ENCODE measurements around the gene GRK5. TPM values are rescaled to one million over a fixed set of nuclear protein-coding genes. Genes with fewer than 3 reads are reported as not detected.

GRK5 gene
- total and polyA plus RNA-seq, 5 donors from 2014 or later, result 5.1 to 46.4 (median 14.5) TPM

DNA sequence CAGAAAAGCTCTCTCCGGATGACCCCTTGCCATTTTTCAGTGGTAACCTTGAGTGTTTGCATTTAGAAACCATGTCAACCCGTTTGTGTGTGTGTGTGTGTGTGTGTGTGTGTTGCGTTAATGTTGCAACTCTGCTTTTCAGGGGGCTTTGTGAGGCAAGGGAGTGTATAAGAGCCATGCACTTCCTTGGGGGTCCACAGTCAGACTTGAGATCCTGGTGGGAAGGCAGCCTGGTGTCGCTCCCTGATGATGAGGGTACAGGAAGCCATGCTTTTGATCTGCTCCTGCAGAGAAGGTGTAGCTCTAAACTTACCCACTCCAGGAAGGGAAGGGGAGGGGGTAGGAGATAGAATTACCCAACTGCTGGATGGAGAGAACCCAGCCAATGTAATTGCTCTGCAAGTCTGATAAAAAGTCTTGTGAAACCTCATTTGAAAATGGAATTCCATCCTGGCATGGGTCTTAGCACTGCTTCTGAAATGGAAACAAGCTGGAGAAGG is 10.7 kb downstream of the GRK5 start:
- H3K36me3 Mint-ChIP-seq, result peaks cover 4% of the 10 kb centered on the region
- no peak overlapping the region for H3K4me3 ChIP-seq (ENCODE audit: low read depth, low read length)
- peak overlapping the region in 1 of 4 donors; percentile 38 for H3K4me3 Mint-ChIP-seq
- H3K36me3 ChIP-seq (ENCODE audit: control insufficient read depth, insufficient read depth, low read length), result no peaks in the 10 kb centered on the region
- no peaks in the 10 kb centered on the region for H3K27me3 Mint-ChIP-seq
- H3K4me1 ChIP-seq (ENCODE audit: control insufficient read depth, insufficient read depth, low read length, poor library complexity, severe bottlenecking), result peaks cover 14% of the 10 kb centered on the region
- no peak overlapping the region for H3K27ac Mint-ChIP-seq
- H3K27me3 ChIP-seq (ENCODE audit: control insufficient read depth, insufficient read depth, low read length), result no peaks in the 10 kb centered on the region
- H3K9me3 ChIP-seq (ENCODE audit: control insufficient read depth in 2 of 2, low read length in 2 of 2), result no peaks in the 10 kb centered on the region
- H3K9me3 Mint-ChIP-seq, result no peaks in the 10 kb centered on the region
- ATAC-seq (ENCODE audit: low read depth in 2 of 2) (no peak), DNase-seq (no peak)
- H3K4me1 Mint-ChIP-seq, result peaks cover 22 to 62% (median 30%) of the 10 kb centered on the region in 4 donors
- no peak overlapping the region for H3K27ac ChIP-seq (ENCODE audit: insufficient read depth, low read length, poor library complexity, severe bottlenecking)

DNA sequence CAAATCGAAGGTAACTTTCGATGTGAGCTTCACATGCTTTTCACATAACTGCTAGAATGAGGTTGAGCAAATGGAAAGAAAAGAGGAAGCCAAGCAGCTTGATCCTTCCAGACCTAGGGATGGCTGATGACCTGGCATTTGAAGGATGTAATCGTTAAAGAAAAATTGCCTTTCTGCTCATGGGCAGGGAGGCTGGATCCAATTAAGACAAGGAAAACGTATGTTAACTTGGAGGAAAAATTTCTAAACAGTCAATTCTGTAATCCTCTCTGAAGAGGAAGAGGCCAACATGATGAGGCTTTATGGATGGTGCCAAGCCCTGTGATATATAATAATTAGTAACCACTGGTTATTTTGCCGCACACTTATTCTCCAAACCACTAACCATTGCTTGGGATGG is 12.5 kb downstream of the GRK5 start:
- Mint-ChIP-seq H3K27me3 (no peaks in the 10 kb centered on the region), H3K4me1 (peaks cover 22 to 56% (median 26%) of the 10 kb centered on the region in 4 donors), H3K27ac (no peak overlapping the region), H3K4me3 (no peak overlapping the region), H3K36me3 (peaks cover 4% of the 10 kb centered on the region), H3K9me3 (no peaks in the 10 kb centered on the region)
- ATAC-seq (ENCODE audit: low read depth in 2 of 2) (no peak), DNase-seq (no peak)
- Histone ChIP-seq H3K4me1 (ENCODE audit: control insufficient read depth, insufficient read depth, low read length, poor library complexity, severe bottlenecking) (no peaks in the 10 kb centered on the region), H3K9me3 (ENCODE audit: control insufficient read depth in 2 of 2, low read length in 2 of 2) (no peaks in the 10 kb centered on the region), H3K36me3 (ENCODE audit: control insufficient read depth, insufficient read depth, low read length) (no peaks in the 10 kb centered on the region), H3K27me3 (ENCODE audit: control insufficient read depth, insufficient read depth, low read length) (no peaks in the 10 kb centered on the region), H3K27ac (ENCODE audit: insufficient read depth, low read length, poor library complexity, severe bottlenecking) (no peak overlapping the region), H3K4me3 (ENCODE audit: low read depth, low read length) (no peak overlapping the region)

DNA sequence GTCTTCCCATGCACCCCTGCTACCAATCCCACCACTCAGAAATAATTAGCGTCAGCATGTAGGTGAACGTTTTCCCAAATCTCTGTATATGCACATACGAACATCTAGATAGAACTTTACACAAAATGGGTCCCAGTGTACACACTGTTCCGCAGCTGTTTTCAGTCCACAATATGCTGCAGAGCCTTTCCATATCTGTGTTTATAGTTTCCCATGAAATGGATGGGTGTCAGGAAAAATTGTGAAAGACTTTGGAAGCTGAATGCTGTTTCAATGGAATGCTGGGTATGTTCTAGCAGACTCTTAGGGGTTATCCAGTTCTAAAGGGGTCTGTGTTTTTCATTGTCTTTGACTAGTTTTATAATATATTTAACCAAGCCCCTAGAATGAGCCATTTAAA is 13.8 kb downstream of the GRK5 start:
- H3K27me3 ChIP-seq (ENCODE audit: control insufficient read depth, insufficient read depth, low read length), result no peaks in the 10 kb centered on the region
- no peaks in the 10 kb centered on the region for H3K27me3 Mint-ChIP-seq
- H3K9me3 ChIP-seq (ENCODE audit: control insufficient read depth in 2 of 2, low read length in 2 of 2), result no peaks in the 10 kb centered on the region
- no peak overlapping the region for H3K4me3 ChIP-seq (ENCODE audit: low read depth, low read length)
- H3K4me1 Mint-ChIP-seq, result peaks cover 16 to 49% (median 25%) of the 10 kb centered on the region in 4 donors
- H3K27ac ChIP-seq (ENCODE audit: insufficient read depth, low read length, poor library complexity, severe bottlenecking), result no peak overlapping the region
- H3K27ac Mint-ChIP-seq, result peak overlapping the region in 1 of 3 donors; percentile 54
- no peaks in the 10 kb centered on the region for H3K36me3 ChIP-seq (ENCODE audit: control insufficient read depth, insufficient read depth, low read length)
- ATAC-seq (ENCODE audit: low read depth in 2 of 2), result no peak
- H3K9me3 Mint-ChIP-seq, result no peaks in the 10 kb centered on the region
- H3K36me3 Mint-ChIP-seq, result peaks cover 4% of the 10 kb centered on the region
- DNase-seq, result no peak
- no peaks in the 10 kb centered on the region for H3K4me1 ChIP-seq (ENCODE audit: control insufficient read depth, insufficient read depth, low read length, poor library complexity, severe bottlenecking)
- no peak overlapping the region for H3K4me3 Mint-ChIP-seq

DNA sequence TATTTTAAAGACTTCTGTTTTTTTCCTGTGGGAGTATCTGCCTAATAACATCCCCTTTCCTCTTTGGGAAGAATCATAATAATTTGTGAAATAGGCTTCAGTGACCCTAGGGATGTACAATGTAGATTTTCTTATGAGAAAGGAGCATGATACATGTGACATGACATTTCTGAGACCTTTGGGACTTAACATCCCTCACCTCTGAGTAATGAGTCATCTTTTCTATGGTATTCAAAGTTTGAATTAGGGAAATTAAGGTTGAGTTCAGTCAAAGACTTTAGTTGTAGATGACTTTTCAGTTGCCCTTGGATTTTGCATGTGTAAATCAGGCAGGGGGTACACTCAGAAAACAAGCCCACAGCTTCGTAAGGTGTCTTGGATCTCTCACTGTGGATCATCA is 14.3 kb downstream of the GRK5 start:
- H3K36me3 ChIP-seq (ENCODE audit: control insufficient read depth, insufficient read depth, low read length), result no peaks in the 10 kb centered on the region
- no peaks in the 10 kb centered on the region for H3K4me1 ChIP-seq (ENCODE audit: control insufficient read depth, insufficient read depth, low read length, poor library complexity, severe bottlenecking)
- peak overlapping the region; percentile 3 to 54 (median 22) for H3K27ac Mint-ChIP-seq
- no peaks in the 10 kb centered on the region for H3K9me3 ChIP-seq (ENCODE audit: control insufficient read depth in 2 of 2, low read length in 2 of 2)
- peaks cover 4% of the 10 kb centered on the region for H3K36me3 Mint-ChIP-seq
- H3K4me3 Mint-ChIP-seq, result no peak overlapping the region
- H3K9me3 Mint-ChIP-seq, result no peaks in the 10 kb centered on the region
- H3K4me1 Mint-ChIP-seq, result peaks cover 16 to 48% (median 25%) of the 10 kb centered on the region in 4 donors
- DNase-seq (no peak), ATAC-seq (ENCODE audit: low read depth in 2 of 2) (no peak)
- no peaks in the 10 kb centered on the region for H3K27me3 Mint-ChIP-seq
- no peak overlapping the region for H3K4me3 ChIP-seq (ENCODE audit: low read depth, low read length)
- H3K27ac ChIP-seq (ENCODE audit: insufficient read depth, low read length, poor library complexity, severe bottlenecking), result no peak overlapping the region
- no peaks in the 10 kb centered on the region for H3K27me3 ChIP-seq (ENCODE audit: control insufficient read depth, insufficient read depth, low read length)

DNA sequence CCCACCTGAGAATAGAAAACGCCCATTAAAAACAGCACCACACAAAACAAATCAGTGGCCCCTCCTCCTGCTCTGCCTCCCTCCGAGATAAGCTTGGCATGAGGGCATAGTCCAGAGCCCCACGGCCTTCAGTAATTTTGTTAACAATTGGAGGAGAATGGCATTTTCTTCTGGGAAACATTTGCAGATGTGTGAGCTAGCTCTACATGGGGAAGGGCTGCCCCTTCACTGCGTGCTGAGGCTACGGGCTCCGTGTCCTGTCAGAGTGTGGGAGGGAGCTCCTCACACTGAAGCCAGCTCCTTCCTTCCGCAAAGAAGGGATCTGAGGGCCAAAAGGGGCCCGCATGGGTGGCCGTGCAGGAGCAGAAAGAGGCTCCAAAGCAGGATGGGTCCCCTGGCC is 15.2 kb downstream of the GRK5 start:
- H3K27me3 Mint-ChIP-seq, result no peaks in the 10 kb centered on the region
- Histone ChIP-seq H3K27ac (ENCODE audit: insufficient read depth, low read length, poor library complexity, severe bottlenecking) (no peak overlapping the region), H3K9me3 (ENCODE audit: control insufficient read depth in 2 of 2, low read length in 2 of 2) (no peaks in the 10 kb centered on the region), H3K27me3 (ENCODE audit: control insufficient read depth, insufficient read depth, low read length) (no peaks in the 10 kb centered on the region), H3K4me3 (ENCODE audit: low read depth, low read length) (no peak overlapping the region), H3K4me1 (ENCODE audit: control insufficient read depth, insufficient read depth, low read length, poor library complexity, severe bottlenecking) (no peaks in the 10 kb centered on the region), H3K36me3 (ENCODE audit: control insufficient read depth, insufficient read depth, low read length) (no peaks in the 10 kb centered on the region)
- H3K9me3 Mint-ChIP-seq, result no peaks in the 10 kb centered on the region
- no peak for ATAC-seq (ENCODE audit: low read depth in 2 of 2)
- DNase-seq, result no peak
- no peak overlapping the region for H3K4me3 Mint-ChIP-seq
- peaks cover 12 to 41% (median 24%) of the 10 kb centered on the region in 4 donors for H3K4me1 Mint-ChIP-seq
- H3K36me3 Mint-ChIP-seq, result peaks cover 4% of the 10 kb centered on the region
- H3K27ac Mint-ChIP-seq, result peak overlapping the region in 1 of 3 donors; percentile 54

DNA sequence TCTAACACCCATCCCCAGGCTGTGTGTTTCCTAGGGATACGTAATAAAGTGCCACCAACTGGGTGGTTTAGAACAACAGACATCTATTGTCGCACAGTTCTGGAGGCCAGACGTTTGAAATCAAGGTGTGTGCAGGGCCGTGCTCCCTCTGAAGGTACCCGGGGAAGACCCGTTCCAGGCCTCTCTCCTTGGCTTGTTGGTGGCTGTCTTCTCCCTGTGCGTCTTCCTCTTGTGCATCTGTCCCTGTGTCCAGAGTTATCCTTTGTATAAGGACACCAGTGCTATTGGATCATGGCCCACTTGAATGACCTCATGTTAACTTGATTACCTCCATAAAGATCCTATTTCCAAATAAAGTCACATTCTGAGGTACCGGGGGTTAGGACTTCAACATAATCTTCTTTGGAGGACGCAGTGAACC is 15.6 kb downstream of the GRK5 start:
- H3K4me1 Mint-ChIP-seq, result peaks cover 12 to 38% (median 25%) of the 10 kb centered on the region in 4 donors
- H3K4me3 Mint-ChIP-seq, result no peak overlapping the region
- H3K27ac Mint-ChIP-seq, result no peak overlapping the region
- no peaks in the 10 kb centered on the region for H3K9me3 Mint-ChIP-seq
- H3K36me3 Mint-ChIP-seq, result peaks cover 4% of the 10 kb centered on the region
- H3K27me3 Mint-ChIP-seq, result no peaks in the 10 kb centered on the region
- DNase-seq (no peak), ATAC-seq (ENCODE audit: low read depth in 2 of 2) (no peak)
- H3K4me3 ChIP-seq (ENCODE audit: low read depth, low read length), result no peak overlapping the region
- H3K9me3 ChIP-seq (ENCODE audit: control insufficient read depth in 2 of 2, low read length in 2 of 2), result no peaks in the 10 kb centered on the region
- no peak overlapping the region for H3K27ac ChIP-seq (ENCODE audit: insufficient read depth, low read length, poor library complexity, severe bottlenecking)
- no peaks in the 10 kb centered on the region for H3K4me1 ChIP-seq (ENCODE audit: control insufficient read depth, insufficient read depth, low read length, poor library complexity, severe bottlenecking)
- no peaks in the 10 kb centered on the region for H3K36me3 ChIP-seq (ENCODE audit: control insufficient read depth, insufficient read depth, low read length)
- H3K27me3 ChIP-seq (ENCODE audit: control insufficient read depth, insufficient read depth, low read length), result no peaks in the 10 kb centered on the region

DNA sequence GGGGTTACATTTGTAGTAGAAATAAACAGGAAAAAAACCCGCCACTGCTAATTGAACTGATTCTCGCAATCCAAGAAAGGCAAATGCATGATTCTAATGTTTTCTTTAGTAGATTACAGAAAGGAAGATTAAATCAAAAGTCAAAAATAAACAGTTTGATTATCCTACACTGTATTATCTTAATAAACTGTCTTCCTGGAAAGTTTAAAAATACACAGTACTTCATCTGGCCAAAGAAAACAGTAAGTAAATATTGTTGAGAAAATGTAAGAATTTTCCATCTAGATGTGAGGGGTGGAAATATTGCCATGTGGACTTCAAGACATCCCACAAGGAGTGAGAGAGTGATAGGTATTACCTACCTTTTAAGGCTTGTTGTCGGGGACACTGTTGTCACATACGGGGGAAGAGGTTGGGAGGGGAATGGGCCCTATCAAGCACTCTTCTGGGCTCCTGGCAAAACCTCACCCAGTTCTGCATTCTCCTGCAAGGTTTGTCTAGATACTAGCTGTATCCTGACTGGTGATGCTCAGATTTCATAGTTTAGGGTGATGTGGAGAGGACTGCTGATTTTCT is 17.8 kb downstream of the GRK5 start:
- H3K36me3 Mint-ChIP-seq, result peaks cover 10% of the 10 kb centered on the region
- H3K27ac Mint-ChIP-seq, result peak overlapping the region in 1 of 3 donors; percentile 2
- ATAC-seq (ENCODE audit: low read depth in 2 of 2) (no peak), DNase-seq (no peak)
- no peaks in the 10 kb centered on the region for H3K4me1 ChIP-seq (ENCODE audit: control insufficient read depth, insufficient read depth, low read length, poor library complexity, severe bottlenecking)
- H3K4me3 ChIP-seq (ENCODE audit: low read depth, low read length), result no peak overlapping the region
- H3K4me1 Mint-ChIP-seq, result peaks cover 23 to 38% (median 28%) of the 10 kb centered on the region in 4 donors
- no peaks in the 10 kb centered on the region for H3K27me3 Mint-ChIP-seq
- H3K27me3 ChIP-seq (ENCODE audit: control insufficient read depth, insufficient read depth, low read length), result no peaks in the 10 kb centered on the region
- H3K36me3 ChIP-seq (ENCODE audit: control insufficient read depth, insufficient read depth, low read length), result no peaks in the 10 kb centered on the region
- H3K27ac ChIP-seq (ENCODE audit: insufficient read depth, low read length, poor library complexity, severe bottlenecking), result no peak overlapping the region
- H3K4me3 Mint-ChIP-seq, result no peak overlapping the region
- no peaks in the 10 kb centered on the region for H3K9me3 ChIP-seq (ENCODE audit: control insufficient read depth in 2 of 2, low read length in 2 of 2)
- no peaks in the 10 kb centered on the region for H3K9me3 Mint-ChIP-seq

DNA sequence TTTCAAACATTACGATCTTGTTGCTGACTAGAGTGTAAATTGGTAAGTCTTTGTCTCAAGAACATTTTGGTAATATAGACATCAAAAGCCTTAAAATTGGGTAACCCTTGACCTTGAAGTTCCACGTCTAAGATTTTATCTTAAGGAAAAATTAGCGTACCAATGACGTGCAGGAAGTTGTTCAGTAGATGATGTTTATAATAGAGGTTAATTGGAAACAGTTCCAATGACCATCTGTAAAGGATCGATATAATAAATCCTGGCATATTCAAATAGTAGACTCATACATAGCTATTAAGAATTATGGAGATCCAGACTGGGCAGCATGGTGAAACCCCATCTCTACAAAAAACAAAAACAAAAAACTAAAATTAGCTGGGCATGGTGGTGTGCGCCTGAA is 20.5 kb downstream of the GRK5 start:
- no peak overlapping the region for H3K4me3 Mint-ChIP-seq
- no peaks in the 10 kb centered on the region for H3K4me1 ChIP-seq (ENCODE audit: control insufficient read depth, insufficient read depth, low read length, poor library complexity, severe bottlenecking)
- H3K36me3 Mint-ChIP-seq, result peaks cover 18% of the 10 kb centered on the region
- peaks cover 0 to 9% (median 0%) of the 10 kb centered on the region in 7 donors for H3K9me3 Mint-ChIP-seq
- no peak for ATAC-seq (ENCODE audit: low read depth in 2 of 2)
- H3K27me3 Mint-ChIP-seq, result no peaks in the 10 kb centered on the region
- peak overlapping the region in 1 of 3 donors; percentile 20 for H3K27ac Mint-ChIP-seq
- H3K9me3 ChIP-seq (ENCODE audit: control insufficient read depth in 2 of 2, low read length in 2 of 2), result no peaks in the 10 kb centered on the region
- no peaks in the 10 kb centered on the region for H3K36me3 ChIP-seq (ENCODE audit: control insufficient read depth, insufficient read depth, low read length)
- H3K4me1 Mint-ChIP-seq, result peaks cover 13 to 44% (median 30%) of the 10 kb centered on the region in 4 donors
- no peaks in the 10 kb centered on the region for H3K27me3 ChIP-seq (ENCODE audit: control insufficient read depth, insufficient read depth, low read length)
- no peak overlapping the region for H3K27ac ChIP-seq (ENCODE audit: insufficient read depth, low read length, poor library complexity, severe bottlenecking)
- H3K4me3 ChIP-seq (ENCODE audit: low read depth, low read length), result no peak overlapping the region
- no peak for DNase-seq

All from CD4-positive, CD25-positive, alpha-beta regulatory T cell (primary cell).